GM19238 (cell line): Measurements from ENCODE around the gene SOHLH1.

Experiments used
- DNase-seq: peaks from one replicate; pipeline ENCODE4 v3.0.0; 2011; ENCODE audit warnings: low spot score; ENCODE audit not compliant: insufficient read length

The SOHLH1 gene

DNA sequence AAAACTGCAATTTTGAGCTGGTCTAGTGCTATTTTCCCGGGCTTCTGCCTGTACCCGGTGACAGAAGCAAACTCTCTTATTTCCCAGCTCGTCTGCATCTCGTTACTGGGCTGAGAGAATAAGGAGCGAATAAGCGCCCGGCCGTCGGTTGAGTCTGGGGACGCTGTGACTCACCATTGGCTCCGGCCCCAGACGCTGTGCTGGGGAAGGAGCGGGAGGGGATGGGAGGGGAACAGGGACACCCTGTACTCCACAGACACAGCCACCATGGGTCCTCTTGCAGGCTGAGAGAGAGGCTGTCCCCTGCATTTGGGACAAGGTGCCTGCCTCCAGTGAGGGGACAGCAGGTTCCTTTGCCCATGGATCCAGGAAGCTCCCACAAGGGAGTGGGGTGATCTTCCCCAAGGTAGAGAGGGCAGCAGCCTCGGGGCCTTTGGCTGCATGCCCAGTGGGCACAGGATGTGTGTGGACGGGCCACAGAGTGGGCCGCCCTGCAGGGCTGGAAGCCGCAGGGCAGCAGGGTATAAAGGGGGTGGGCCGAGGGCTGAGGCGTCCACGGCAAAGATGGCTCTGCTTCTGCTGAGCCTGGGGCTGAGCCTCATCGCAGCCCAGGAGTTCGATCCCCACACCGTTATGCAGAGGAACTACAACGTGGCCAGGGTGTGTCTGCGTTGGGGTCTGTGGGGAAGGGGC lies 36.4 kb downstream of the SOHLH1 start, which contains the start of gene LCN9:
TSS of gene LCN9 (plus strand) at position 552 of the 693 bp plus-strand sequence. CDS start at position 565, 13 bp downstream.
- DNase-seq, result no peak

DNA sequence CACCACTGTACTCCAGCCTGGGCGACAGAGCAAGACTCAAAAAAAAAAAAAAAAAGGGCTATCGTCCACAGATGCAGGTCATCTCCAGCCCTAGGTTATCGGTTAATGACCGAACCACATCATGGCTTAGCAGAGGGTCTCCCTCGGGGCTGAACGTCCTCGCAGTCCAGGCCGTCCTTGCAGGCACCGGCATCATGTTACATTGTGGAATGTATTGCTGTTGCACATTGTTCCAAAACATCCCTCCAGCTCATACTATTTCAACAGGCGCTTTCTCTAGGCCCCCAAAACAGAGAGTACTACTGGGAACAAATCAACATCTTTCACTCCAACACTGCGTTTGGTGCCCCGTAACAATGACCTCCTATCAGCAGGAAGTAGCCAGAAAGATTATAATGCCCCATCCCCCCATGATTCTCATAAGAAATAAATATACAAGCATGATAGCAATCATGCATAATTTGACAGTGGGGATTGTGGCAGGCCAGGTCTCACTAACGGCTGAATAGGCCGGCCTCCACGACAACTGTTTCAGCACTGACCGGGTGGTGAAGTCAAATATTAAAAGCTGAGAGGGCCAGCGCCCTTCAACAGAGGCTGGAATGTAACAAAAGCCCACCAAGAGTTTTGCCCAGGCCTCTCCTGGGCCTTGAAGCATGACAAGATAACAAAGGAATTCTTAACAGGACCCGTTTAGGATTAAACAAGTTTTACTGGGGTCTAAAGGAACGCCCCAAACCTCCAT lies 37.3 kb downstream of the SOHLH1 start:
- DNase-seq, result no peak

DNA sequence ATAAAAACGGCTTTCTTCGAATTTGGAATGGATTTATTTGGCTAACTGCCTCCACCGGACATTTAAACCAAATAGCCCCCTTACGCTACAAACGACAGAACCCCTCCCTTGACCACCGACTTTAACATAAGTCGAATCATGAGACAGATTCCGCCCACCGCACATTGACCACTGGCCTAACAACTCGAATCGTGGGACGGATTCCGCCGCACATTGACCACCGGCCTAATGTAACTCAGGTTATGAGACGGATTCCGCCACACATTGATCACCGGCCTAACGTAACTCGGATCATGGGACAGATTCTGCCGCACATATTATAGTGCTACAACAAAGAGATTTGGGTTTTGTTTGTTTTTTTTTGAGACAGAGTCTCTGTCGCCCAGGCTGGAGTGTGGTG lies 38.9 kb downstream of the SOHLH1 start:
- DNase-seq, result no peak

DNA sequence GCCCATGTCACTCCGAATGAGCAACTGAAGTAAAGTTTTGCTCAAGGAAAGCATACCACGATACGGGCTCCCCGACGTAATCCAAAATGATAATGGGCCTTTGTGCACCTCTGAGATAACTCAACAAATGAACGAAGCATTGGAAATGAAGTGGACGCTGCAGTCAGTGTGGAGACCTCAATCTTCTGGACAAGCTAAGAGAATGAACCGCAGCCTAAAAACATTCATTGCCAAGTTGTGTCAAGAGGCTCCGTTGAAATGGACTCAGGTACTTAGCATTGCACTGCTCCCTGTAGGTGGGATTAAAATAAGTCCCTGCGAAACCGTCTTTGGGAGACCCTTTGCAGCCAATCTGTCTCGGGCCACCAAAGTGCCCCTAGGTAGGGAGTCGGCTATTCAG lies 40.0 kb downstream of the SOHLH1 start:
- no peak for DNase-seq

DNA sequence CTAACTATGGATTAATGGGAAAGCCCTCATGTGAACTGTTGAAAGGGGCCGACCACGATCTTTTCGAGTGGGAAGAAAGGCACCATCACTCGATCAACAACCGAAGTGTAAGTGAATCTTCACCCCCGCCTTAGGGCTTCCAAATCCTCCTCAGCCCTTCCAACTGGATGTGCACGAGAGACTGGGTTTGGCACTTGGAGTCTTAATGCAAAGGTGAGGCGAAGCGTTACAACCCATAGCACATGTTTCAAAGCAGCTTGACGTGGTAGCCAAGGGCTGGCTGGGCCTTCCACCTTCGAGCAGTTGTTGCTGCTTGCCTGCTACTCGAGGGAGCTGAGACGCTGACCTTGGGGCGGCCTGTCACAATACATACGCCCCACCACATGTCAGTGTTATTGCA lies 41.9 kb downstream of the SOHLH1 start:
- DNase-seq, result no peak

DNA sequence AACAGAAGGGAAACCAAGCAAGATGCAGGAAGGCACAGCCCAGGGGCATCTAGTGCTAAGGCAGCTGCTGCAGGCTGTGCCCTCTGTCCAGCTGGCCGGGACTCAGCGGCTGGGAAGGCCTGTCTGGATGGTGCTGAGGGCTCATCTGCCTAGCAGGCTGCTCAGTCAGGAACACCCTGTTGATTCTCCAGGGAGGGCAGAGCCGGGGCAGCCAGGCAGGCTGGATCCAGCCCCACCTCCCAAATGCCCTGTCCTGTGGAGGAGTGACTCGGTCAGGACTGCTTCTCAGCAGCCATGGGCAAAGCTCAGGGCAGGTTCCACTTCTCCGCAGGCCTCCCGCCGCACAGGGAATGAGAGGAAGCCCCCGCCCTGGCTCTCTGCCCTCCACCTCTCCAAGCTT lies 44.0 kb downstream of the SOHLH1 start:
- no peak for DNase-seq

- no peak for DNase-seq
Observed at GRCh38 chr9:135650408-135650807, 48.9 kb downstream of the SOHLH1 start.

DNA sequence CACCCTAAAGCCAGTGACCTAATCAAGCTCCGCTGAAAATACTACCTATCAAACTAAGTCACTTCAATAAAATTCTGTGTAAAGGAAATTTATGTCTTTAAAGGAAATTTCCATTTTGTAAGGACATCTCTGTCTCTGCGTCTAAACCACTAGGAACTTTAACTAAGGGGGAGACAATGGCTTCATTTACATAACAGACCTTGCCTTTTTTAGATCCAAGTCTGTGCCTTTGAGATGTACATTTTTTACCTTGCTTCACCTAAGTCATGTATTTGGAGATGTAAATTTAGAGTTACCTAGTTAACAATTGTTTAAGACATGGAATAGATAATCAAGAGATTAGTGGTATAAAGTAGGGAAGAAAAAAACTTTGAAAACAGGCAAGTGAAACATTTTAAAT lies 49.8 kb downstream of the SOHLH1 start:
- DNase-seq, result no peak

DNA sequence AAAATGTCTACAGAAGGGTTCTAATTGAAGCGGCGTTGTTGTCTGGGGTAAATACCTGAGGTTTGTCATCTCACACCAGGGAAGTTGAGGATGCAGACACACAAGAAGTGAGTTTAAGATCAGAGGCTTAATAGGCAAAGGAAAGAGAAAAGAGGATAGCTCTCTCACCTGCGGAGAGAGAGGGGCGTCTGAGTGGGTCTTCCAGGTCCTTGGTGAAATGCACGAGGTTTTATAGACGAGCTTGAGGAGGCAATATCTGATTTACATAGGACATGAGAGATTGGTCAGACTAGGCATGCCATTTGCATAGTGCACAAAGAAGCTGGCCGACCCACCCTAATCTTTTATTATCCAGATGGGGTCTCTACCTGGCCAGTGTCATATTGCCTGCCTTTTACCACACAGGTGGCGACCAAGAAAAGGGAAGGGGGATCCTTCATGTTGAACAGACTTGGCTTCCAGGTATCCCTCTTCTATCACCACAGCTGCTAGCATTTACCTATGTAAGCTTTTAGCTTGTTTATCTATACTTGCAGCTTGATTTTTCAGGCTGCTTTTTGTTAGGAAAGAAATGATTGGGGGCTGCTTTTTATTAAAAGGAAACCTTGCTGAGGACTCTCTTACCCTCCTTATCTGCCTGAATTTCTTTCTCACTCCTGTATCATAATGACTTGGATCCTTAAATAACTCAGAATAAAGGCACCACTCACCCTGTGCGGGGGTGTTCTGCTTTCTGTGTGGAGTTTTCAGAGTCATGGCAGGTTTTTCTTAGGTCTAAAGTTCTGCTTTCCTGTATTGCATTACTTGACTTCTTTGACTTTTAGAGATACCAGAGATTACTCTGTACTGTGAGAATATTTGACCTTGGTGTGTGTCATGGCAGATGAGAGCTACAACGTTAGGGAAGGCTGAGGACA lies 50.5 kb downstream of the SOHLH1 start:
- no peak for DNase-seq

- DNase-seq, result no peak
Observed at GRCh38 chr9:135647884-135648283, 51.4 kb downstream of the SOHLH1 start.

- no peak for DNase-seq
Observed at GRCh38 chr9:135644631-135645218, 54.6 kb downstream of the SOHLH1 start.
